DMS53 (cell line): ENCODE measurements around the gene ATOH8.

Source experiments
- DNase-seq: peaks from one replicate; lab custom pipeline; 2025; lab: John Stamatoyannopoulos, UW

Gene ATOH8

GRCh38 chr2:85736456-85737355, 17.1 kb upstream of the ATOH8 start:
- no peak for DNase-seq

- no peak for DNase-seq
Measured at GRCh38 chr2:85737481-85737880, 16.3 kb upstream of the ATOH8 start.

GRCh38 chr2:85737961-85738360, 15.8 kb upstream of the ATOH8 start:
- DNase-seq, result no peak

DNA sequence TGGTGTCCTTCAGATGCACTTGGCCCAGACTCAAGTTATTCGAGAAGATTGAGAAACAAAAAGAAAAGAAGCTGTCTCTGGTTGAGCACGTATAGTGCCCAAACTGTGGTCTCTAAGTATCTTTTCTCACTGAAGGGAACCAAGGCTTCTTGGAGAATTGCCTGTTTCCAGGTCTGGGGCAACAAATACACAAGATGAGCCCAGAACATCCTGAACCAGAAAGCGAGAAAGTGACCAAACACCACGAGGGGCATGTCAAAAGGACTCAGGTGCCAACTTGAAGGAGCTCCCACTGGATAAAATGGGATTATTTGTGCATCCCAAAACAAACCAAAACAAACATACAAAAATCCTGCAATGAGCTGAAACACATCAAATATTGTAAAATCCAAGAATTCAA, 13.6 kb upstream of the ATOH8 start:
- no peak for DNase-seq

DNA sequence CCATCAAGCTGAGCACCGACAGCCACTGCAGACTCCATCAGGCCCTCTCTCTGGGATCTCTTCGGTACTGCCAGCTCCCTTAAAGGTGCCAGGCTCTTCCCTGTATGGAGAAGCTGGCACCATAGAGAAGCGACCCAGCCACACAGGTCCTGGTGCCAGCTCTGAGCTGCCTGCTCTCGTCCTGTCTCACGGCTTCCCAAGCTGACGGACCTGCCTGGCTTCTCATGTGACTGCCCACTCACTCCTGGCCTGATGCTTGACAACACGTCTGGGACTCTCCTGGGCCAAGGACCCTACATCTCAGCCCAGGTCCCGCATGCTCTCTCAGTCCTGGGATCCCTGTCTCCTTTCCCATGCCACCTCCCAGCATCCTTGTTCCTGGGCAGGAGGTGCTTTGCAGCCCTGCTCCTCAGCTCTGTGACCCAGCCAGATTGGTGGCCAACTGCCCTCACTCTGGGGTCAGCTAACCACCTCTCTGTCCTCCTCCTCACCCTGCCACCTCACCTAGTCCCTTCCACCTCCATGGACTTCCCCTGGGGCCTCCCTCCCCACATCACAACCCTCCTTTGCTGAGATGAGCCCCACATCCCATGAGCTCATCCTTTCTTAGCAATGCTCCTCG, 12.5 kb upstream of the ATOH8 start:
- DNase-seq, result no peak

DNA sequence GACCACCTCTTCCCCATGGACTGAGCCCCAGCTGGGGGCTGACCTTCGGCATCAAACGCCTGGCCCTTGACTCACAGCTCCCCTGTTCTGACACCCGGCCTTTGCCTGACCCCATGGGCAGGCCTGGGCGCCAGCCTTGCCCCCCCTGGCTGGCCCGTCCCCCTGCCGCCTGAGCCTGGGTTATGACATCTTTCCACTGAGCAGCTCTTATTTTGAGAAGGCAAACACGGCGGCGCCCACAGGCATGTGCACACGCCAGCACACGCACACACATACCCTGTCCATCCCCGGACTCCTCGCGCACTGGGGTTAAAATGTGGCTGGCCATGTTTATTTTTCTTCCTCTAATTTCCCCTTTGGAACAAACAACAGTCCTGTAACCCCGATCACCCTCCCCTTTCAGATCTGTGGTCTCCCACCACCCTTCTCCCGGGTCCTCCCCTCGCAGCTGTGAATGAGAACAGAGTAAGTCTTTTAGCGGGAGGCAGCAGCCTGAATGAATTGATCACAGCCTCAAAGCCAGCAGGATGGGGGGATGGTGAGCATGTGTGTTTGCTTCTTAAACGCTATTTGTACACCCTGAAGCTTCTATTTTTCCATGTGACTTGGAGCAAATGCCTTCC, 11.8 kb upstream of the ATOH8 start:
- peak; percentile 87 for DNase-seq

GRCh38 chr2:85743304-85743978, 10.3 kb upstream of the ATOH8 start:
- DNase-seq, result no peak

DNA sequence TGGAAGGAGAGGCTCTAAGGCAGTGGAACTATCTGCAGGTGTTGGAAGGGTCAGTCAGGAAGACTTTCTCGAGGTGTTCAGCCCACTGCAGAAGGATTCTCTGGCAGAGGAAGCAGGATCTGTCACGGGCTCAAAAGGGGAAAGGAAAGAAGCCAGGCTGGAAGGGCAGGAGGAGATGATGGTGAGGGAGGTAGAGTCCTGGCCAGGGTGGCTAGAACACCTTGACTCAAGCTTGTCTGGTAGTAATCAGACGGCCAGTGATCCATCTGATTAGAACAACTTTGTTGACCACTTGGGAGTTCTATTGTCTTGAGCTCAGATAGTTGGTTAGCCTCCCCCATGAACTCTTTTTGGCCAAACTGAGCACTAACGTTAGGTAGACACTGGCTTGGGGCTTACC, 9.7 kb upstream of the ATOH8 start:
- DNase-seq, result no peak

GRCh38 chr2:85744741-85745601, 8.8 kb upstream of the ATOH8 start:
- no peak for DNase-seq

DNA sequence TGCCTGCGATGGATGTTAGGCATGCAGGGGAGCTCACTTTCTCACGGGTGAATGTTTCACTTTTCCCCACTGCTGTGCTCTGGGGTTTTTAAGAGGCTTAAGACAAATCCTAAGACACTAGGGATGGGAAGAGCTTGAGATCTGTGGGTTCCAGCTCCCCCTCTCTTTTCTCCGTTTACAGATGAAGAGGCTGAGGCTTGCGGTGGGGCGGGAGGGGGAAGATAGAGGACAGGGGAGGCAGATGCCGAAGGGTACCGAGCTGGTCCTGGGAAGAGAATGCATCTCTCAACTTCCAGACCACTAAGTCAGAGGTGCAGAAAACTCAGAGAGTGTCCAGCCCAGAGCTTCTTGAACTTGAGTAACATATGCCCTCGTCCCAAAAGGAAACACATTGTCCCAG, 8.2 kb upstream of the ATOH8 start:
- no peak for DNase-seq

DNA sequence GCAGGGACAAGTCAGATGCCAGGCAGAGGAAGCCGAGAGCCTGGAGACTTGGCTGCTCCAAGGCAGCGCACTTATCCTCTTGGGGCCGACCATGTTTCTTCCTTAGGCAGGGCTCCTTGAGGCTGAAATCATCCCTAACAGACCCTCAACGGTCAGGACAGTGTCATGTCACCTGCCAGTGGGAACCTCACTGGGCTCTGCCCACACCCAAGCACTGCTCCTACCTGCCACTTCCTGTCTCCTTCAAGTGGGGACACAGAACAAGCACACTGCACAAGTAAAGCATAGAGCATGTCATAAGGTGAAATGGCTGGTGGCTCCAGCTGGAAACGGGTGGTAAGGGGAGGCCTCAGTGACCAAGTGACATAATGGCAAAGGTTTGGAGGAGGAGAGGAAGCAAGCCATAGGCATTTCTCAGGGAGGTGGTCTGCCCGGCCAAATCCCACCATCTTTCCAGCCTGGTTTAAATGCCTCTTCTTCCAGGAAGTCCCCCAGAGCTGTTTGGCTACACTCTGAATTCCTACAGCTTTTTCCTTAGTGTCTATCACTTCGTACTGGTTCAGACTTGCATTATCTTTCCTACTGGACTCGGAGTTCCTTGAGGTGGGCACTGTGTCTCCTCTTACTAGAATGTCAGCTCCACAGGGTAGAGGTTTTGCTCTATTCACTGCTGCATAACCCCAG, 7.3 kb upstream of the ATOH8 start:
- peak; percentile 66 for DNase-seq

DNA sequence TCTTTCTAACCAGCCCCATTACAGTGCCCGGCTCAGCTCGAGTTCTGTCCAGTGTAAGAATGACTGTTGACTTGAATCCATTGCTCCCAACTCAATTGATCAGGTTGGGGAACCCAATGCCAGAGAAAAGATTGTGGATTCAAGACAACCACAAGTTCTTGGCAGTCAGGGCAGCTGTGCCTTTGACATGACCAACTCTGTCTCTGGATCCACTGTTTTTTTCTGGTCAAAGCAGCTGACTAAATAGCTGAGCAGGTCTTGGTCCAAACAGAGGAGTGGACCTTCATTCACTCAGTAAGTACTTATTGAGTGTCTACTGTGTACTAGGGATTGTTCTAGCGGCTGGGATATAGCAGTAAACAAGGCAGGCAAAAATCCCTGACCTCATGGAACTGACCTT, 6.3 kb upstream of the ATOH8 start:
- DNase-seq, result no peak

- no peak for DNase-seq
Measured at GRCh38 chr2:85748039-85748734, 5.6 kb upstream of the ATOH8 start.

DNA sequence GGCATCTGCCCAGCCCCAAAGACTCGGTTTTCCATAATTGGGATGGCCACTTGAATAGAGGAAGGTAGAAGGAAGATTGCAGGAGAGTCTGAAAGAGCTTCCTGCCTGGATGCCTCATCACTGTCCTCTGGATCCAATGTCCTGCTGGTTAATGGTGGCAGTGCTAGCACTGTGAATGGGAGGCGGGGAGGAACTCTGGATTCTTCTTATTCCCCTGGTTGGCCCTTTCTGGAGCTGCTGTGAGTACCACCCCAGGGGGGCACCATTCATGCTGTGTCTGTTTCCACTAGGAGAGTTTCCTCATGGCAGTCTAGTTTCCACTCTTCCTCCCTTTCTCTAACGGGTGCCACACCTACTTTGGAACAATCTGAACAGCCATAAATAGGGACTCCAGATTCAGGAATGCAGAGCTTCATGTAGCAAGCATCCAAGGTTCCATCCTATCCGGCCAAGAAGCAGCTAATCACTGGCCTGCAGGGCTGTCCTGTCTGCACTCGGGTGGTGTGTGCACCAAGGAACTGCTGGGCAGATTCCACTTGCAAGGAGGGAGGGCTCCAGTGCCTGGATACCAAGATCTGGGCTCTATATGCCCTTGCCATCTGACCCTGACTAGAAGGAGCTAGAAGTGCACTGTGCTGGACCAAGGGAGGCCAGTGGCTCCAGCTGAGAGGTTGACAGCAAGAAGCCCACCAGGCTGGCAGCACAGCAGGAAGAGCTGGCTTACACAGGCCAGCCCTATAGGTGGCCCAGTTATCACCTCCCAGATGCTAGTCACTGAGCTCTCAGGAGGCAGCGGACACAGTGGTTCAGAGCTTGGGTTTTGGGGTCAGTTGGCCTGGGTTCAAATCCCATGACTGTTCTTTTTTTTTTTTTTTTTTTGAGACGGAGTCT, 4.6 kb upstream of the ATOH8 start:
- DNase-seq, result peak; percentile 33

DNA sequence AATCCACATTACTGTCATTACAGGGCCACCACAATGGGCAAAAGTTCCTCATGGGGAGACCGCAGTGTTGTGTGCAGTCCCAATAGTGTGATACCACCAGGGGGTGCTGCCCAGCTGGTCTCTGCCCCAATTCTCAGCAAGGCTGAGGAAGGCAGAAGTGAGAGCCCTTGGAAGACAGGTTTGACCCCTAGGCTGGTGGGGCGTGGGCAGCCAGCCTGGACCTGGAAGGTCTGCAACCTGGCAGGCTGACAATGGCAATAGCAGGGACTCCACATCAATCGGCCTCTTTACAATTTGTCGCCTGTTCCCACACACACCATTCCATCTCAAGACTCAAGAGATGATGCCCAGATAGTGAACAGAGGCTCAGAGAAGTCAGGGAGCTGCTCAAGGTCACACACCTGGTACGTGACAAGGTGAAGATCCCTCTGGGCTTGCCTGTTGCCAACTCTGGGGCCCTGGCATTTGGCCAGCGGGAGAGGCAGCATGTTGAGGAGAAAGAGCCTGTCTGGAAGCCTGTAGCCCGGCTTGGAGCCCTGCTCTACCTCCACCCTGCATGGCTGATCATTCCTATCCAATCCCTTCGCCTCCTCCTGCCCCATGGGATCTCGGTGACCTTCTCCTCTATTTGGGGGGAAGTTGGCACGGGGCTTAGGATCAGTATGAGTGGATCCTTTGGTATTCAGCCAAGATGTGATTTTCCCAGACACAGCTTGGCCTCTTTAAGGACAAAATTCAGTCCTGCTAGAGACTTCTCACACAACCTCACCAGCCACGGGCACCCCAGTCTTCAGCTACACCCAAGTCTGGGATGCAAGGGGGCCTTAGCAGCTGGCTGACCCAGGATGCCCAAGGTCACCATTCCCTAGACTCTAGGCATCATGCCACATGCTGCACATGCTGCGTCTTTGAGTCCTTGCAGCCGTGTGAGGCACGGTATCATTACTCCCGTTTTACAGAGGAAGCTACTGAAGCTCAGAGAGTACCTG, 2.9 kb upstream of the ATOH8 start:
- DNase-seq, result peak; percentile 85

DNA sequence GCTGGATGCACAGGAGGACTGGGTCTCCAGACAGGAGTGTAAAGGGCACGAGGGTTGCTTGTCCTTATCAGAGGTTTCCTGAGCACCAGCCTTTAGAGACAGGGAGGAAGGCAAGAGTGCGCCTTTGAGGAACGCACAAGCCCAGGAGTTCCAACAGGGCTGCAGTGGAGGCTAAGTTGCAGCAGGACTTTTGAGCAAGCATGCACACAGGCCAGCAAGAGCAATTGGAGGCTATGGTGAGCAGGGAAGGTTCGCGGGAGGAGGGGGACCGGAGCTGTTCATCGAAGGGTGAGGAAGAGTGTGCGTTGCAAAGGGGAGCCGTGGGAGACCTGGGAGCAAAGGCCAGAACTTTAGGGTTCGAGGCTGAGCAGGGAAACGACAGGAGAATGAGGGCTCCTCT, 2.2 kb upstream of the ATOH8 start:
- no peak for DNase-seq

DNA sequence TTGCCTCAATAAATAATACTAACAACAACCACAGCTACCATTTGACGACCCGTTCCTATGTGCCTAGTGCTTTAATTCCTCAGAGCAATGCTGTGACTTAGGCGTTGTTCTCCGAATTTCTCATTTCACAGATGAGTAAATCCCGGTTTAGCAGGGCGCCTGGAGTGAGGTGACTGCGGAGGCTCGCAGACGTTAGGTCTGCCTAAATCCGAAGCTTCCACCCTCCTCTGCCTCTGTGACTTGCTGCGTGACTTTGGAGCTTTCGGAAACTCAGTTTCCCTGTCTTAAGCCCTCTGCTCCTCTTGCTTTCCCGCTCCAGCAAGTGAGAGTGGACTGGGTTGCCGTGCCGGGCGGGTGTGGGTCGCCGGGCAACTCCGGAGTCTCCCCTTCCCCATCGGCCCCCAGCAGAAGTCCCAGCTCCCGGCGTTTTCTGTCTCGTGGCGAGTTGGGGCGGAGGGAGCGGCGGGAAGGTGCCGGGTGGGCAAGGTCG, 711 bp upstream of the ATOH8 start:
- peak; percentile 50 for DNase-seq
